ENCODE results near the gene FOXL1. TPM values are rescaled to one million over a fixed set of nuclear protein-coding genes. Genes with fewer than 3 reads are reported as not detected.

The FOXL1 gene
- total RNA-seq, 2 donors from 2014 or later, result 0.37 TPM; not detected in 1

DNA sequence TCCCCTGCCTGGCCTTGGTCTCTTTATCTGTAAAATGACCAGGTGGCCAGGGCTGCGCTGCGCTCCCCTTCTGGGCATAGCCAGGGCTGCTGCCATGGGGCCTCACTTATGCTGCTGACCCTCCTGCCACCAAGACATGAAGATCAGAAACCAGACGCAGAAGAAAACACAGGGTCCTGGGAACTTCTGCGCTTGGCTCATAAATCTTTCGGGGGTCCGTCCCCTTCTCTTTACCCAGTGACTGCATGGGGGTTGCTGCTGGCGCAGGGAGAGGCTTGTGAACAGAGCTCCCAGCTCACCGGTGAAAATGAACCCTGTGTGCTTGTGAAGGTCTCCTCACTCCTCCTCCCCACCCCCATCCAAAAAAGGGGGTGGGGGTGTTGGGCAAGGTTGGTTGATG lies 5.7 kb upstream of the FOXL1 start:
- no peaks in the 10 kb centered on the region for H3K36me3 ChIP-seq (ENCODE audit: control insufficient read depth, insufficient read depth, low read length)
- no peak overlapping the region for H3K9ac ChIP-seq (ENCODE audit: extremely low read depth, low read length, poor library complexity, severe bottlenecking)
- TF ChIP-seq, protein P1, sequence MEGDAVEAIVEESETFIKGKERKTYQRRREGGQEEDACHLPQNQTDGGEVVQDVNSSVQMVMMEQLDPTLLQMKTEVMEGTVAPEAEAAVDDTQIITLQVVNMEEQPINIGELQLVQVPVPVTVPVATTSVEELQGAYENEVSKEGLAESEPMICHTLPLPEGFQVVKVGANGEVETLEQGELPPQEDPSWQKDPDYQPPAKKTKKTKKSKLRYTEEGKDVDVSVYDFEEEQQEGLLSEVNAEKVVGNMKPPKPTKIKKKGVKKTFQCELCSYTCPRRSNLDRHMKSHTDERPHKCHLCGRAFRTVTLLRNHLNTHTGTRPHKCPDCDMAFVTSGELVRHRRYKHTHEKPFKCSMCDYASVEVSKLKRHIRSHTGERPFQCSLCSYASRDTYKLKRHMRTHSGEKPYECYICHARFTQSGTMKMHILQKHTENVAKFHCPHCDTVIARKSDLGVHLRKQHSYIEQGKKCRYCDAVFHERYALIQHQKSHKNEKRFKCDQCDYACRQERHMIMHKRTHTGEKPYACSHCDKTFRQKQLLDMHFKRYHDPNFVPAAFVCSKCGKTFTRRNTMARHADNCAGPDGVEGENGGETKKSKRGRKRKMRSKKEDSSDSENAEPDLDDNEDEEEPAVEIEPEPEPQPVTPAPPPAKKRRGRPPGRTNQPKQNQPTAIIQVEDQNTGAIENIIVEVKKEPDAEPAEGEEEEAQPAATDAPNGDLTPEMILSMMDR (conservative IDR thresholded peaks at IDR 0.05), result no peak
- Mint-ChIP-seq H3K36me3 (ENCODE audit: low read depth) (no peaks in the 10 kb centered on the region), H3K4me1 (peaks cover 26% of the 10 kb centered on the region), H3K4me3 (no peak overlapping the region), H3K27ac (no peak overlapping the region), H3K9me3 (no peaks in the 10 kb centered on the region), H3K27me3 (ENCODE audit: insufficient read depth) (peaks cover 97% of the 10 kb centered on the region)
- no peak overlapping the region for H3K27ac ChIP-seq (ENCODE audit: low read depth, low read length)
- H3K4me3 ChIP-seq (ENCODE audit: low read length), result no peak overlapping the region
- no peak for DNase-seq
- peaks cover 11% of the 10 kb centered on the region for H3K4me1 ChIP-seq (ENCODE audit: control insufficient read depth, insufficient read depth, low read length)
- peaks cover 99% of the 10 kb centered on the region for H3K27me3 ChIP-seq (ENCODE audit: control insufficient read depth, insufficient read depth, low read length, poor library complexity, severe bottlenecking)
- no peaks in the 10 kb centered on the region for H3K9me3 ChIP-seq (ENCODE audit: control insufficient read depth, low read length)
- 87 to 88% methylated on average over 6 to 7 of the region's 8 CpGs for WGBS, 2 experiments (ENCODE audit: insufficient coverage in 1 of 2, insufficient read length in 1 of 2)

DNA sequence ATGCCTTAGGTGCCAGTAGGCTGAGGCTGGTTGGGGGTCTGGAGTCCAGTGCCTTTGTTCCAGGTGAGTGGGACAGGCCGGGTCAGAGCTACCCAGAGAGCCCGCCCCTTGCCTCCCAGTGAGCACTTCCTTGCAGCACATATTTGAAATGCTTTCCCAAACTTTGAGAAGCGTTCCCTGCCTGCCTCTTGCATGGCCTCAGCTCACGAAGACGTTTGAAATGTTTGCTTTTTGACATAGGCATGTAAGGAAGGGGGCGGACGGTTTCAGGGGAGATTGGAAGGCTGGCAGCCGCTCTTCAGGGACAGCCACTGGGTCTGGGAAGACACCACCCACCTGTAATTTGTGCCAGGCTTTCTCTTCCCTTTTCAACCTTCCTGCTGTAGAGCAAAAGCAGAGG lies 5.1 kb upstream of the FOXL1 start:
- H3K36me3 ChIP-seq (ENCODE audit: control insufficient read depth, insufficient read depth, low read length), result no peaks in the 10 kb centered on the region
- TF ChIP-seq, protein P1 (conservative IDR thresholded peaks at IDR 0.05), result no peak
- peaks cover 99% of the 10 kb centered on the region for H3K27me3 ChIP-seq (ENCODE audit: control insufficient read depth, insufficient read depth, low read length, poor library complexity, severe bottlenecking)
- Mint-ChIP-seq H3K4me1 (peaks cover 30% of the 10 kb centered on the region), H3K9me3 (no peaks in the 10 kb centered on the region), H3K27me3 (ENCODE audit: insufficient read depth) (peaks cover 100% of the 10 kb centered on the region), H3K27ac (no peak overlapping the region), H3K36me3 (ENCODE audit: low read depth) (no peaks in the 10 kb centered on the region), H3K4me3 (no peak overlapping the region)
- no peak overlapping the region for H3K27ac ChIP-seq (ENCODE audit: low read depth, low read length)
- 51% methylated on average over 8 of the region's 8 CpGs; no CpG with 5 or more reads in 1 of the 2 experiments for WGBS, 2 experiments (ENCODE audit: insufficient coverage in 1 of 2, insufficient read length in 1 of 2)
- peaks cover 11% of the 10 kb centered on the region for H3K4me1 ChIP-seq (ENCODE audit: control insufficient read depth, insufficient read depth, low read length)
- no peak overlapping the region for H3K9ac ChIP-seq (ENCODE audit: extremely low read depth, low read length, poor library complexity, severe bottlenecking)
- no peak overlapping the region for H3K4me3 ChIP-seq (ENCODE audit: low read length)
- H3K9me3 ChIP-seq (ENCODE audit: control insufficient read depth, low read length), result no peaks in the 10 kb centered on the region
- peak; percentile 88 for DNase-seq

DNA sequence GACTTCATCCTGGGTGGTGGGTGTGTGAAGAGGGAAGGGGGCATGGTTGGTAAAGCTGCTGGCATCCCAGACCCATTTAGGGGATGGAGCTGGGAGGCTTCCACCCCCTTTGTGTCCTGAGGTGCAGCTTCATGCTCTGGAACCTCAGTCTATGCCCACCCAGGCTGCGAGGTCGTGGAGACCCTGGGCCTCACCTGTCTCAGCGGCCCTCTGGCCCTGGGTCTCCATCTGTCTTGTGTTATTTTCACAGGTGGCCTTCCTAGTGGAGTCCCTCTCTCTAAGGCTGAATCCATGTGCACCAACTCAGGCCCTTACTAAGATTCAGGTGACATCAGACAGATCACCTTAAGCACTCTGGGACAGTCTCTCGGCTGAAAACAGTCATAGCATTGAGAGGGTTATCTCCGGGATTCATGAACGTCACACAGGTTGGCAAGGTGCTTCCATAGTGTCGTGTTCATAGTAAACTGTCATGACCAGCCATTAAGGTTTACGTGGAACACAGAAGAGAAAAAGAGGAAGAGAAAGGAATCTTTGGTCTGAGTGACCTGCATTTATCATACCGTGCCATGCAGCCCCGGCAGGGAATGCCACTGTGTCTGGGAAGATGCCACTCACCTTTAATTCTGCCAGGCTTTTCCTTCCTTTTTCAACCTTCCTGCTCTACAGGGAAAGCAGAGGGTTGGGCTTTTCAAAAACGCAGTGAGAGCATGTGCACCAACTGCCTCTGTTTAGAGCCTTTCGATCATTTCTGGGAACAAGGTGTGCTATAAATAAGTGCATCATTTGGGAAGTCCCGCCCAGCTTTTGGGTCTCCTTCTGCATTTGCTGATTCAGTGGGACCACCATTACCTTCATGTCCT lies 4.5 kb upstream of the FOXL1 start:
- no peaks in the 10 kb centered on the region for H3K36me3 Mint-ChIP-seq (ENCODE audit: low read depth)
- peak; percentile 40 for DNase-seq
- H3K27me3 ChIP-seq (ENCODE audit: control insufficient read depth, insufficient read depth, low read length, poor library complexity, severe bottlenecking), result peaks cover 99% of the 10 kb centered on the region
- TF ChIP-seq, protein P1 (conservative IDR thresholded peaks at IDR 0.05), result no peak
- WGBS, 2 experiments (ENCODE audit: insufficient coverage in 1 of 2, insufficient read length in 1 of 2), result 83 to 88% methylated on average over 11 to 13 of the region's 13 CpGs
- peaks cover 11% of the 10 kb centered on the region for H3K4me1 ChIP-seq (ENCODE audit: control insufficient read depth, insufficient read depth, low read length)
- no peak overlapping the region for H3K4me3 Mint-ChIP-seq
- H3K4me3 ChIP-seq (ENCODE audit: low read length), result no peak overlapping the region
- H3K9me3 Mint-ChIP-seq, result no peaks in the 10 kb centered on the region
- no peaks in the 10 kb centered on the region for H3K9me3 ChIP-seq (ENCODE audit: control insufficient read depth, low read length)
- peaks cover 100% of the 10 kb centered on the region for H3K27me3 Mint-ChIP-seq (ENCODE audit: insufficient read depth)
- H3K27ac ChIP-seq (ENCODE audit: low read depth, low read length), result no peak overlapping the region
- H3K27ac Mint-ChIP-seq, result no peak overlapping the region
- H3K4me1 Mint-ChIP-seq, result peaks cover 32% of the 10 kb centered on the region
- H3K9ac ChIP-seq (ENCODE audit: extremely low read depth, low read length, poor library complexity, severe bottlenecking), result no peak overlapping the region
- H3K36me3 ChIP-seq (ENCODE audit: control insufficient read depth, insufficient read depth, low read length), result no peaks in the 10 kb centered on the region

All from endodermal cell (in vitro differentiated cells).